K562 (cell line): ENCODE results near the gene CDK5RAP3.

Experiments
- CHD4 ChIP-seq: fragments of 200-600 bp; sonication (generic); IDR thresholded peaks from 3 replicates; pipeline ENCODE4 v1.6.1; 2012; ENCODE audit warnings: low read depth, mild to moderate bottlenecking, mixed read lengths, low read length, inconsistent platforms; ENCODE audit not compliant: insufficient read depth, insufficient replicate concordance, poor library complexity, severe bottlenecking
- SMARCA4 ChIP-seq: fragments of 450-650 bp; IDR thresholded peaks from 2 replicates; pipeline ENCODE4 v1.6.1; 2016

DNA sequence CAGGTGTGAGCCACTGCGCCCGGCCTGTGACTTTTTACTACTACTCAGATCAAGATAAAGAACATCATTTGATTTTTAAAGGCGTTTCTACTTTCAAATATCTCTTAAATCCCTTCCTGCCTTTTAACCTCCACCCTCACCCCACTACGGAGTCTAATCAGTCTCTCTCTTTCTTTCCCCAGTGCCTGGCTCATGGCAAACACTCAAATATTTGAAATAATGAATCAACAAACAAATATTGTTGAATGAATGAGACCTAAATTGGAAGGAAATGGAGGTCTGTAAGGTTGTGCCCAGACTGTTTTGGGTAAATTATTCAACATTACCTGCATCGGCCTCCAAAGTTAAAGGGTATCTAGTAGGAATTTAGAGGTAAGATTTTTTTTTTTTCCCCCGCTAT lies 52.0 kb downstream of the CDK5RAP3 start:
- TF ChIP-seq SMARCA4 (no peak), CHD4 (no peak)
